A549 (cell line): ENCODE measurements around the gene KLHL29. TPM values are rescaled to one million over a fixed set of nuclear protein-coding genes. Genes with fewer than 3 reads are reported as not detected.

ENCODE experiments used
- ATAC-seq, 2 experiments: fragments of 200-7000 bp in 1 of 2; fragments of >200 bp in 1 of 2; cut with Nextera tagmentation in 1 of 2; cut with Tn5 transposase in 1 of 2; 3 replicates each; pipeline versions ENCODE4 v1.8.0 to v1.9.1; 2018 to 2020; ENCODE audit warnings: mild to moderate bottlenecking in 1 of 2, moderate library complexity in 1 of 2
- CTCF ChIA-PET: fragments of 300-600 bp; sonication (Branson Sonifier 250); formaldehyde crosslinking; extraction: SDS; loops from one replicate; lab custom pipeline; 2021; ENCODE audit warnings: antibody characterized with exemption, inconsistent platforms; lab: Yijun Ruan, JAX
- POLR2A ChIA-PET: fragments of 350-600 bp; formaldehyde crosslinking; extraction: SDS; loops from one replicate; lab custom pipeline; 2021; ENCODE audit warnings: antibody characterized with exemption, inconsistent platforms; lab: Yijun Ruan, JAX
- DNase-seq, 2 experiments: peaks; one replicate each; pipeline versions ENCODE4 v3.0.0 to v3.0.0-alpha.2; 2011 to 2016; ENCODE audit warnings: low read depth in 1 of 2, low spot score in 1 of 2
- FAIRE-seq: peaks from 2 replicates; lab custom pipeline; 2011; peaks lifted over from hg19 to GRCh38; lab: Jason Lieb, UNC
- H3K27ac ChIP-seq, 2 experiments: fragments of >200 bp; sonication (Bioruptor Twin); formaldehyde crosslinking; 3 replicates each; pipeline ENCODE4 v1.5.1; 2016 to 2017
- H3K4me1 ChIP-seq: fragments of >200 bp; sonication (Bioruptor Twin); formaldehyde crosslinking; 3 replicates; pipeline ENCODE4 v1.6.1; 2016
- H3K4me2 ChIP-seq: fragments of >200 bp; sonication (Bioruptor Twin); formaldehyde crosslinking; 3 replicates; pipeline ENCODE4 v1.6.1; 2016
- H3K4me3 ChIP-seq: fragments of >200 bp; sonication (Bioruptor Twin); formaldehyde crosslinking; 3 replicates; pipeline ENCODE4 v1.5.1; 2016
- H3K9me3 ChIP-seq: fragments of >200 bp; sonication (Bioruptor Twin); formaldehyde crosslinking; 3 replicates; pipeline ENCODE4 v1.6.1; 2016
- BHLHE40 ChIP-seq: IDR thresholded peaks from 2 replicates; pipeline ENCODE4 v1.6.1; 2012; ENCODE audit warnings: low read depth, low read length, inconsistent platforms
- CBX2 ChIP-seq: fragments of 200-600 bp; sonication (generic); IDR thresholded peaks from 2 replicates; pipeline ENCODE4 v1.6.1; 2016; ENCODE audit warnings: low read depth, mild to moderate bottlenecking, borderline replicate concordance
- CHD2 ChIP-seq: fragments of 150-350 bp; IDR thresholded peaks from 2 replicates; pipeline ENCODE4 v1.6.1; 2014; ENCODE audit warnings: low read length; ENCODE audit not compliant: partially characterized antibody
- EHMT2 ChIP-seq: fragments of 200-600 bp; sonication (generic); IDR thresholded peaks from 2 replicates; pipeline ENCODE4 v1.6.1; 2016; ENCODE audit warnings: antibody characterized with exemption, low read depth, mild to moderate bottlenecking, moderate library complexity
- EP300 ChIP-seq, 2 experiments: fragments of >200 bp; sonication (Bioruptor Twin); formaldehyde crosslinking; IDR thresholded peaks; 2 replicates in 1 of 2; 3 replicates in 1 of 2; pipeline ENCODE4 v1.6.1; 2016 to 2017
- HOXB5 ChIP-seq: fragments of 250-450 bp; sonication (Bioruptor Pico); IDR thresholded peaks from 2 replicates; pipeline ENCODE4 v1.5.0; 2020; ENCODE audit warnings: mild to moderate bottlenecking, moderate library complexity
- JUN ChIP-seq, 2 experiments: fragments of >200 bp; sonication (Bioruptor Twin); formaldehyde crosslinking; IDR thresholded peaks; 2 replicates in 1 of 2; 3 replicates in 1 of 2; pipeline ENCODE4 v1.6.1; 2016 to 2017
- KDM5A ChIP-seq: fragments of 200-600 bp; sonication (generic); IDR thresholded peaks from 2 replicates; pipeline ENCODE4 v1.6.1; 2016; ENCODE audit warnings: antibody characterized with exemption, mild to moderate bottlenecking
- MYC ChIP-seq: IDR thresholded peaks from 2 replicates; pipeline ENCODE4 v1.6.1; 2012; ENCODE audit warnings: mild to moderate bottlenecking, inconsistent platforms, low read length, improper control_type of control experiment, borderline replicate concordance
- NPAS2 ChIP-seq: fragments of 250-450 bp; sonication (Bioruptor Pico); IDR thresholded peaks from 2 replicates; pipeline ENCODE4 v1.8.0; 2022; ENCODE audit warnings: mild to moderate bottlenecking, moderate library complexity, borderline replicate concordance
- NR3C1 ChIP-seq: fragments of >200 bp; sonication (Bioruptor Twin); formaldehyde crosslinking; IDR thresholded peaks from 3 replicates; pipeline ENCODE4 v1.6.1; 2017
- RARB ChIP-seq: fragments of 250-450 bp; sonication (Bioruptor Pico); IDR thresholded peaks from 2 replicates; pipeline ENCODE4 v1.8.0; 2021; ENCODE audit warnings: mild to moderate bottlenecking, moderate library complexity
- ZC3H11A ChIP-seq: fragments of 450-650 bp; IDR thresholded peaks from 2 replicates; pipeline ENCODE4 v1.6.1; 2014; ENCODE audit warnings: antibody characterized with exemption, mild to moderate bottlenecking
- ZFP36 ChIP-seq: fragments of 450-650 bp; IDR thresholded peaks from 2 replicates; pipeline ENCODE4 v1.6.1; 2014; ENCODE audit warnings: borderline replicate concordance; ENCODE audit not compliant: partially characterized antibody
- WGBS: methylation state at CpG from one replicate; pipeline ENCODE4 v1.1.6; 2017; ENCODE audit errors: missing lambda C conversion rate; 5-methylcytosine and 5-hydroxymethylcytosine counted together
- polyA plus RNA-seq, 4 experiments: library from polyadenylated mRNA; depleted of rRNA in 3 of 4; stranded (reverse); fragments of >200 nt; fragmentation: RNase III in 1 of 4; extraction: RNeasy Plus Mini Kit Qiagen cat#74134 plus additional on column Dnase treatment in 1 of 4; gene quantifications; 2 replicates in 3 of 4; 3 replicates in 1 of 4; pipeline ENCODE4 v1.2.3, GENCODE V29; 2011 to 2017
- TF ChIP-seq, protein P1 (sequence below): fragments of 200-600 bp; sonication (generic); IDR thresholded peaks from 2 replicates; pipeline ENCODE4 v1.6.1; 2016; ENCODE audit warnings: antibody characterized with exemption, mild to moderate bottlenecking, moderate library complexity
- TF ChIP-seq, protein P2 (sequence below): fragments of >200 bp; sonication (Bioruptor Twin); formaldehyde crosslinking; IDR thresholded peaks from 3 replicates; pipeline ENCODE4 v1.5.1; 2016
- TF ChIP-seq, protein P3 (sequence below): IDR thresholded peaks from 2 replicates; pipeline ENCODE4 v1.6.1; 2012; ENCODE audit warnings: low read depth, borderline replicate concordance
- TF ChIP-seq, protein P4 (sequence below): IDR thresholded peaks from 2 replicates; pipeline ENCODE4 v1.6.1; 2012

KLHL29 gene
- polyA plus RNA-seq, 2 of the 4 experiments (the other 2 are of a cell fraction) = 1.3 to 2.5 TPM

DNA sequence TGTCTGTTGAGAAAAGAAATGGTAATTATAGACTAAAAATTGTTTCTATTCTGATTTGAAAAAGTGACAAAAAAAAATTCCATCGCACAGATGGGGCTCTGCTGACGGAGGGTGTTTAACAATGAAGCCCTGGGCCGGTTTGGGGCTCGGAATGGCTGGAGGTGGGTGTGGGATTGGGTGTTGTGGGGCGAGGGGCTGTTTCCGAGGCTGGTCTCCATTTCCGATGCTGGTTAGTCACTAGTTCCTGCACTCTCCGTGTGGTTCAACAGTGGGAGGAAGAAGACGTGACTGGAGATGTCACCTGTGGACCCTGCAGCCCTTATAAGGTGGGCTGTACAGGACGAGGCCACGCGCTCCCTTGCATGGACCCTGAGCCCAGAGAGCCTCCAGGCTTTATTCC, 143.2 kb downstream of the KLHL29 start:
- no peaks in the 10 kb centered on the region for H3K9me3 ChIP-seq
- no peaks in the 10 kb centered on the region for H3K4me1 ChIP-seq
- ATAC-seq (no peak), DNase-seq (no peak), FAIRE-seq (no peak)
- no peak overlapping the region for H3K4me2 ChIP-seq
- no peak overlapping the region for H3K4me3 ChIP-seq
- ChIA-PET POLR2A (no interaction called here), CTCF (no interaction called here)
- TF ChIP-seq, protein P1, sequence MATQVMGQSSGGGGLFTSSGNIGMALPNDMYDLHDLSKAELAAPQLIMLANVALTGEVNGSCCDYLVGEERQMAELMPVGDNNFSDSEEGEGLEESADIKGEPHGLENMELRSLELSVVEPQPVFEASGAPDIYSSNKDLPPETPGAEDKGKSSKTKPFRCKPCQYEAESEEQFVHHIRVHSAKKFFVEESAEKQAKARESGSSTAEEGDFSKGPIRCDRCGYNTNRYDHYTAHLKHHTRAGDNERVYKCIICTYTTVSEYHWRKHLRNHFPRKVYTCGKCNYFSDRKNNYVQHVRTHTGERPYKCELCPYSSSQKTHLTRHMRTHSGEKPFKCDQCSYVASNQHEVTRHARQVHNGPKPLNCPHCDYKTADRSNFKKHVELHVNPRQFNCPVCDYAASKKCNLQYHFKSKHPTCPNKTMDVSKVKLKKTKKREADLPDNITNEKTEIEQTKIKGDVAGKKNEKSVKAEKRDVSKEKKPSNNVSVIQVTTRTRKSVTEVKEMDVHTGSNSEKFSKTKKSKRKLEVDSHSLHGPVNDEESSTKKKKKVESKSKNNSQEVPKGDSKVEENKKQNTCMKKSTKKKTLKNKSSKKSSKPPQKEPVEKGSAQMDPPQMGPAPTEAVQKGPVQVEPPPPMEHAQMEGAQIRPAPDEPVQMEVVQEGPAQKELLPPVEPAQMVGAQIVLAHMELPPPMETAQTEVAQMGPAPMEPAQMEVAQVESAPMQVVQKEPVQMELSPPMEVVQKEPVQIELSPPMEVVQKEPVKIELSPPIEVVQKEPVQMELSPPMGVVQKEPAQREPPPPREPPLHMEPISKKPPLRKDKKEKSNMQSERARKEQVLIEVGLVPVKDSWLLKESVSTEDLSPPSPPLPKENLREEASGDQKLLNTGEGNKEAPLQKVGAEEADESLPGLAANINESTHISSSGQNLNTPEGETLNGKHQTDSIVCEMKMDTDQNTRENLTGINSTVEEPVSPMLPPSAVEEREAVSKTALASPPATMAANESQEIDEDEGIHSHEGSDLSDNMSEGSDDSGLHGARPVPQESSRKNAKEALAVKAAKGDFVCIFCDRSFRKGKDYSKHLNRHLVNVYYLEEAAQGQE = no peak
- no peak for TF ChIP-seq RARB
- TF ChIP-seq, protein P2, sequence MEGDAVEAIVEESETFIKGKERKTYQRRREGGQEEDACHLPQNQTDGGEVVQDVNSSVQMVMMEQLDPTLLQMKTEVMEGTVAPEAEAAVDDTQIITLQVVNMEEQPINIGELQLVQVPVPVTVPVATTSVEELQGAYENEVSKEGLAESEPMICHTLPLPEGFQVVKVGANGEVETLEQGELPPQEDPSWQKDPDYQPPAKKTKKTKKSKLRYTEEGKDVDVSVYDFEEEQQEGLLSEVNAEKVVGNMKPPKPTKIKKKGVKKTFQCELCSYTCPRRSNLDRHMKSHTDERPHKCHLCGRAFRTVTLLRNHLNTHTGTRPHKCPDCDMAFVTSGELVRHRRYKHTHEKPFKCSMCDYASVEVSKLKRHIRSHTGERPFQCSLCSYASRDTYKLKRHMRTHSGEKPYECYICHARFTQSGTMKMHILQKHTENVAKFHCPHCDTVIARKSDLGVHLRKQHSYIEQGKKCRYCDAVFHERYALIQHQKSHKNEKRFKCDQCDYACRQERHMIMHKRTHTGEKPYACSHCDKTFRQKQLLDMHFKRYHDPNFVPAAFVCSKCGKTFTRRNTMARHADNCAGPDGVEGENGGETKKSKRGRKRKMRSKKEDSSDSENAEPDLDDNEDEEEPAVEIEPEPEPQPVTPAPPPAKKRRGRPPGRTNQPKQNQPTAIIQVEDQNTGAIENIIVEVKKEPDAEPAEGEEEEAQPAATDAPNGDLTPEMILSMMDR = no peak
- TF ChIP-seq CBX2 = no peak
- TF ChIP-seq NPAS2 (CRISPR knock-in tag) = no peak
- TF ChIP-seq CHD2 = no peak
- TF ChIP-seq, protein P3, sequence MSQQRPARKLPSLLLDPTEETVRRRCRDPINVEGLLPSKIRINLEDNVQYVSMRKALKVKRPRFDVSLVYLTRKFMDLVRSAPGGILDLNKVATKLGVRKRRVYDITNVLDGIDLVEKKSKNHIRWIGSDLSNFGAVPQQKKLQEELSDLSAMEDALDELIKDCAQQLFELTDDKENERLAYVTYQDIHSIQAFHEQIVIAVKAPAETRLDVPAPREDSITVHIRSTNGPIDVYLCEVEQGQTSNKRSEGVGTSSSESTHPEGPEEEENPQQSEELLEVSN = no peak
- TF ChIP-seq EHMT2 = no peak
- TF ChIP-seq NR3C1 = no peak
- no peak for TF ChIP-seq BHLHE40
- TF ChIP-seq, protein P4, sequence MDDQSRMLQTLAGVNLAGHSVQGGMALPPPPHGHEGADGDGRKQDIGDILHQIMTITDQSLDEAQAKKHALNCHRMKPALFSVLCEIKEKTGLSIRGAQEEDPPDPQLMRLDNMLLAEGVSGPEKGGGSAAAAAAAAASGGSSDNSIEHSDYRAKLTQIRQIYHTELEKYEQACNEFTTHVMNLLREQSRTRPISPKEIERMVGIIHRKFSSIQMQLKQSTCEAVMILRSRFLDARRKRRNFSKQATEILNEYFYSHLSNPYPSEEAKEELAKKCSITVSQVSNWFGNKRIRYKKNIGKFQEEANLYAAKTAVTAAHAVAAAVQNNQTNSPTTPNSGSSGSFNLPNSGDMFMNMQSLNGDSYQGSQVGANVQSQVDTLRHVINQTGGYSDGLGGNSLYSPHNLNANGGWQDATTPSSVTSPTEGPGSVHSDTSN = no peak
- WGBS = 80% methylated on average over 12 of the region's 12 CpGs
- H3K27ac ChIP-seq = no peak overlapping the region

DNA sequence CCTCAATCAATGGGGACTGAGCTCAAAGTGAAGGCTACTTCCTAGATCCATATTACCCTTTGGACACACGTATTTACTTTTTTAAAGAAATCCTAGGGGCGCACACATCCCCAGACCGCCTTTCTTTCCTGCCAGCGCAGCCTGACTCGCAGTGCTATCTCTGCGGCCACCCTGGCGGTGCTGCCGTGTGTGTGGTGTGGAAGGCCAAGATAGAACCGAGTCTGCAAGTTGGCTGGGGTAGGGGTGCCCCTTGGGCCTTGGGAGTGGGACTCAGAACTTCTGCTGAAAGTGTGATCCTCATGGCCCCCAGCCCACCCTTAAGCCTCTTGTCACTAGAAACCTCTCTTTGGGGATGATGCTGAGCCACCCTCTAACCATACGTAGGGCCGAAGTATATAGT, 143.7 kb downstream of the KLHL29 start:
- TF ChIP-seq, protein P1 = no peak
- TF ChIP-seq ZC3H11A (no peak), HOXB5 (CRISPR knock-in tag) (no peak), ZFP36 (no peak), KDM5A (no peak), EP300 (IDR thresholded peaks at IDR 0.05) (no peak), JUN (IDR thresholded peaks at IDR 0.05) (no peak), MYC (no peak)
- WGBS = 84% methylated on average over 11 of the region's 11 CpGs
- ATAC-seq = no peak
- no peak for FAIRE-seq
- ChIA-PET CTCF (interaction anchor here (2.1 kb wide), 1 partner anchor 8 kb away, joined by 9 read pairs; no protein-coding TSS in a partner anchor), POLR2A (no interaction called here)
- Histone ChIP-seq H3K4me2 (no peak overlapping the region), H3K9me3 (no peaks in the 10 kb centered on the region), H3K4me3 (no peak overlapping the region), H3K4me1 (no peaks in the 10 kb centered on the region), H3K27ac (no peak overlapping the region)
- DNase-seq = no peak
